22Rv1 (cell line): ENCODE results near the gene AP4E1.
"Not testable (repeated sequence)": the region's sequence is repeated elsewhere in the genome, so short reads cannot be mapped to it uniquely, and the experiment has no call there.

Source experiments
- ZFX ChIP-seq: fragments of 450-650 bp; IDR thresholded peaks from 2 replicates; pipeline ENCODE4 v1.6.1; 2017; ENCODE audit warnings: antibody characterized with exemption, borderline replicate concordance
- TF ChIP-seq, protein P1 (sequence below): fragments of 450-650 bp; IDR thresholded peaks from 2 replicates; pipeline ENCODE4 v1.5.1; 2017; ENCODE audit warnings: mild to moderate bottlenecking

GRCh38 chr15:50901390-50901789 is 7.1 kb upstream of the AP4E1 start:
- not testable (repeated sequence) for TF ChIP-seq ZFX
- TF ChIP-seq, protein P1, sequence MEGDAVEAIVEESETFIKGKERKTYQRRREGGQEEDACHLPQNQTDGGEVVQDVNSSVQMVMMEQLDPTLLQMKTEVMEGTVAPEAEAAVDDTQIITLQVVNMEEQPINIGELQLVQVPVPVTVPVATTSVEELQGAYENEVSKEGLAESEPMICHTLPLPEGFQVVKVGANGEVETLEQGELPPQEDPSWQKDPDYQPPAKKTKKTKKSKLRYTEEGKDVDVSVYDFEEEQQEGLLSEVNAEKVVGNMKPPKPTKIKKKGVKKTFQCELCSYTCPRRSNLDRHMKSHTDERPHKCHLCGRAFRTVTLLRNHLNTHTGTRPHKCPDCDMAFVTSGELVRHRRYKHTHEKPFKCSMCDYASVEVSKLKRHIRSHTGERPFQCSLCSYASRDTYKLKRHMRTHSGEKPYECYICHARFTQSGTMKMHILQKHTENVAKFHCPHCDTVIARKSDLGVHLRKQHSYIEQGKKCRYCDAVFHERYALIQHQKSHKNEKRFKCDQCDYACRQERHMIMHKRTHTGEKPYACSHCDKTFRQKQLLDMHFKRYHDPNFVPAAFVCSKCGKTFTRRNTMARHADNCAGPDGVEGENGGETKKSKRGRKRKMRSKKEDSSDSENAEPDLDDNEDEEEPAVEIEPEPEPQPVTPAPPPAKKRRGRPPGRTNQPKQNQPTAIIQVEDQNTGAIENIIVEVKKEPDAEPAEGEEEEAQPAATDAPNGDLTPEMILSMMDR = not testable (repeated sequence)
